GM12872 (cell line): ENCODE results near the gene SLC39A7.

Experiments used
- TF ChIP-seq, protein P1 (sequence below): IDR thresholded peaks from 3 replicates; pipeline ENCODE4 v1.5.1; 2011; ENCODE audit warnings: low read depth, mild to moderate bottlenecking, low read length, moderate library complexity; ENCODE audit not compliant: insufficient read depth

Gene SLC39A7

GRCh38 chr6:33211136-33211535, 10.5 kb downstream of the SLC39A7 start:
- TF ChIP-seq, protein P1, sequence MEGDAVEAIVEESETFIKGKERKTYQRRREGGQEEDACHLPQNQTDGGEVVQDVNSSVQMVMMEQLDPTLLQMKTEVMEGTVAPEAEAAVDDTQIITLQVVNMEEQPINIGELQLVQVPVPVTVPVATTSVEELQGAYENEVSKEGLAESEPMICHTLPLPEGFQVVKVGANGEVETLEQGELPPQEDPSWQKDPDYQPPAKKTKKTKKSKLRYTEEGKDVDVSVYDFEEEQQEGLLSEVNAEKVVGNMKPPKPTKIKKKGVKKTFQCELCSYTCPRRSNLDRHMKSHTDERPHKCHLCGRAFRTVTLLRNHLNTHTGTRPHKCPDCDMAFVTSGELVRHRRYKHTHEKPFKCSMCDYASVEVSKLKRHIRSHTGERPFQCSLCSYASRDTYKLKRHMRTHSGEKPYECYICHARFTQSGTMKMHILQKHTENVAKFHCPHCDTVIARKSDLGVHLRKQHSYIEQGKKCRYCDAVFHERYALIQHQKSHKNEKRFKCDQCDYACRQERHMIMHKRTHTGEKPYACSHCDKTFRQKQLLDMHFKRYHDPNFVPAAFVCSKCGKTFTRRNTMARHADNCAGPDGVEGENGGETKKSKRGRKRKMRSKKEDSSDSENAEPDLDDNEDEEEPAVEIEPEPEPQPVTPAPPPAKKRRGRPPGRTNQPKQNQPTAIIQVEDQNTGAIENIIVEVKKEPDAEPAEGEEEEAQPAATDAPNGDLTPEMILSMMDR, result no peak

DNA sequence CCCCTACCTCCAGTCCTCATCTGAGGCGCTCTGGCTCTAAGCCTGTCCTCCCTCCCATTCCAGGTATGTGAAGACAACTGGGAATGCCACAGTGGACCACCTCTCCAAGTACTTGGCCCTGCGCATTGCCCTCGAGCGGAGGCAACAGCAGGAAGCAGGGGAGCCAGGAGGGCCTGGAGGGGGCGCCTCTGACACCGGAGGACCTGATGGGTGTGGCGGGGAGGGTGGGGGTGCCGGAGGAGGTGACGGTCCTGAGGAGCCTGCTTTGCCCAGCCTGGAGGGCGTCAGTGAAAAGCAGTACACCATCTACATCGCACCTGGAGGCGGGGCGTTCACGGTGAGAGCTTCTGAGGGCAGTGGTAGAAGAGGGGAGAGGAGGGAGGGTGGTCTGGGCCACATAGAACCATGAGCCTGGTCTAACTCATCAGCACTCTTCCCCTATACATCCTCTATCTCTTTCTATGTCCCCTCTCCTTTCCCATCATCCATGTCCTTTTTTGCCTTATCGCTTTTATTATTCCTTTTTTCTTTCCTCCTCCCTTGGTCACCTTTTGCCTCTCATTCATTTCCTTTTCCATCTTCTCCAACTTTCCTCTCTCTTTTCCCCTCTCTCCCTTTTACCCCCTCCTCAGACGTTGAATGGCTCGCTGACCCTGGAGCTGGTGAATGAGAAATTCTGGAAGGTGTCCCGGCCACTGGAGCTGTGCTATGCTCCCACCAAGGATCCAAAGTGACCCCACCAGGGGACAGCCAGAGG, 11.2 kb downstream of the SLC39A7 start:
- TF ChIP-seq, protein P1, result no peak

DNA sequence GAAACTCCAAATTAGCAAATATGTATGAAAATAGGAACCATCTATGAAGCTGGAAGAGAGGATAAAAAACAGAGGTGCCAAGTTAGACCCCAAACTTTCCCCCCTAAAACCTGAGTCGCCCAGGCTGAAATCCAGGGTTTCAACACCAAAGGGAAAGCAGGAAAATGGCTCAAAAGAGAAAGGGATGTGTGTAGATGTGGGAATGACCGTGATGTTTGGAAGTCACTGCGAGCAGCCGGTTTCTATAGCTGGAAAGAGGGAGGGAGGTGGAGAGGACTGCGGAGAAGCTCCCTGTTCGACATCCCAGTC, 12.1 kb downstream of the SLC39A7 start:
- TF ChIP-seq, protein P1, result no peak

DNA sequence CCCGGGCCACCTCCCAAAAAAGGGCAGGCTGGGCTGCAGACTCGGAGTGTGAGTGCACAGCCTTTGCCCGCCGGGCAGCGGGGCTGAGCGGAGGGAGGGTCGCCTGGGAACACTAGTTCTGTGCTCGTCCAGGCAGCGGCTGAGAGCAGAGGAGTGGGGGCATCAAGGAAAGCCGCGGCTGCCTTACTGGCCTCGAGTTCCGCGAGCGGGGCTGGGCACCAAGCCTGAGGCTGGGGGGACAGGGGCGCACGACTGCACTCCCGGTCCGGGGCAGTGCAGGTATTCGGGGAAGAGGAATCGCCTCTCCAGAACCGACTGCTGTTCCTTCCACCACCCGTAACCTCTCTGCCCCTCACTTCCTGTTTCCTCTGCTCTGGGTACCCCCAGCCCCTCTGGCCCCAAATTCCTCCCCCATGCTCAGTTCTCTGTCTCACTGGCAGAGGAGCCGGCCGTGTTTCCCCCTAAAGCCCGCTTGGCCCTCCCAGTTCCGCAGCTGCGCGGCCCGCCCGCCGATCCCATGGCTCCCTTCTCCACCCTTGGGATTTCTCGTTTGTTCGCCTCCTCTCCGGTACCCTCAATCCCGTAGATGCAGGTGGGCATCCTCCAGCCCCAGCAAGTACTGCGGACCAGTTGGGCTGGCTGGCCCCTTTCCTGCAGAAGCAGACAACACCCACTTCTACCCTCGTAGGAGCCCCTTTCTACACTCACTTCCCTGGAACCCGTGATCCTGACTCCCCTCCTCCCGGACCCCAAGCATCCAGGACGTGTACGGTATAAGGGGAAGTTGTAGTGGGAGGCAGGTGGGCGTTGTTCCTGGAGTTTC, 12.7 kb downstream of the SLC39A7 start:
- TF ChIP-seq, protein P1, result no peak

GRCh38 chr6:33213989-33214335, 13.3 kb downstream of the SLC39A7 start:
- TF ChIP-seq, protein P1, result no peak

DNA sequence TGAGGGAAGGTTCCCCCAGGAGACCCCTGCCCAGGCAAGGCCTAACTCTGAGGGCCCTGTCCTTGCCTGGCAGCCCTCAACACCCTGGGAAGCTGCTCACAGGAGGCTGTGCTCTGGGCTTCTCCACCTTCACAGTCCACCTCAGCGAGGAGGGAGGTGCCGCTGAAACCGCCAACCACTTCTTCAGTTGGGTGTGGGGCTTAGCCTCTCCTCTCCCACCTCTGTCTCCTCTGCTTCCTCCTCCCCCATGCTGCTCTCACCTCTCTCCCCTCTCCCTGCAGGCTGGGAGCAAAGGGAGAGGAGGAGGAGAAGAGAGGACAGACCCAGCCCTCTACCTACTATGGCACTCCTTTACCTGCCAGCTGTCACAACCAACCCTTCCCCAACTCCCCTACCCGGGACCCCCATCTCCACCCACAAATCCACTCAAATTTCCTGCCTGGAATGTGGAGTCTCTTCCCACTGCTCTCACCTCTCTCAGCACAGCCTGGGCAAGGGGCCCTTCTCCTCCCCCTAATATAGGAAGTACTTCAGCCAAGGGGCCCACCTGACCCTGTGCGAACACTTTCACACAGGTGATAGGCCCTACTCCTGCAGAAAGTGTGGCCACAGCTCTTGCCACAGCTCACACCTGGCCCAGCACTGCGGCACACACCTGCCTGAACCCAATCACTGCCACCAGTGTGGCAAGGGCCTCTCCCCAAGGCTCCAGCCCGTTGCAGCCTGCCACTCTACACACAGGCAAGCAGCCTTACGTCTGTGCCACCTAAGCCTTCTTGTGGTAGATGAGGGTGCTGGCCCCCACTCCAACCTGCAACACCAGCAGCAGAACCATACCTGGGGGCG, 14.8 kb downstream of the SLC39A7 start:
- TF ChIP-seq, protein P1, result no peak

- TF ChIP-seq, protein P1, result no peak
These were observed 15.5 kb downstream of the SLC39A7 start for GRCh38 chr6:33216117-33216649.
